ENCODE data around the gene IPO5. TPM values are rescaled to one million over a fixed set of nuclear protein-coding genes. Genes with fewer than 3 reads are reported as not detected.

The IPO5 gene
- total RNA-seq, 1 experiment from 2014 or later = 46.3 TPM

GRCh38 chr13:98022210-98022609, 68.7 kb downstream of the IPO5 start:
- no peak for DNase-seq
- Mint-ChIP-seq H3K9me3 (ENCODE audit: low read depth, unreplicated experiment) (no peaks in the 10 kb centered on the region), H3K4me1 (ENCODE audit: low read depth, unreplicated experiment) (no peaks in the 10 kb centered on the region), H3K27ac (ENCODE audit: unreplicated experiment) (no peak overlapping the region), H3K36me3 (ENCODE audit: insufficient read depth, unreplicated experiment) (no peaks in the 10 kb centered on the region), H3K4me3 (ENCODE audit: low read depth, unreplicated experiment) (no peak overlapping the region), H3K27me3 (ENCODE audit: unreplicated experiment) (no peaks in the 10 kb centered on the region)
- TF ChIP-seq CTCF (IDR thresholded peaks at IDR 0.05; ENCODE audit: unreplicated experiment) = no peak
- CTCF ChIA-PET = no interaction called here
- no TSS peak for BruUV-seq (replicated peaks)
- intact Hi-C loops (cut with micrococcal nuclease; ENCODE audit: unreplicated experiment) = no loop called here

- no peaks in the 10 kb centered on the region for H3K4me1 Mint-ChIP-seq (ENCODE audit: low read depth, unreplicated experiment)
- H3K27me3 Mint-ChIP-seq (ENCODE audit: unreplicated experiment) = no peaks in the 10 kb centered on the region
- no TSS peak for BruUV-seq (replicated peaks)
- CTCF ChIA-PET = interaction anchor here (0.6 kb wide), 1 partner anchor 121 kb away, joined by 3 read pairs; no protein-coding TSS in a partner anchor
- intact Hi-C loops (cut with micrococcal nuclease; ENCODE audit: unreplicated experiment) = no loop called here
- TF ChIP-seq CTCF (IDR thresholded peaks at IDR 0.05; ENCODE audit: unreplicated experiment) = no peak
- DNase-seq = no peak
- H3K9me3 Mint-ChIP-seq (ENCODE audit: low read depth, unreplicated experiment) = no peaks in the 10 kb centered on the region
- H3K4me3 Mint-ChIP-seq (ENCODE audit: low read depth, unreplicated experiment) = no peak overlapping the region
- no peak overlapping the region for H3K27ac Mint-ChIP-seq (ENCODE audit: unreplicated experiment)
- no peaks in the 10 kb centered on the region for H3K36me3 Mint-ChIP-seq (ENCODE audit: insufficient read depth, unreplicated experiment)
Measured at GRCh38 chr13:98025480-98026025, 72.1 kb downstream of the IPO5 start.

- H3K9me3 Mint-ChIP-seq (ENCODE audit: low read depth, unreplicated experiment) = no peaks in the 10 kb centered on the region
- CTCF ChIA-PET = no interaction called here
- no peaks in the 10 kb centered on the region for H3K27me3 Mint-ChIP-seq (ENCODE audit: unreplicated experiment)
- H3K36me3 Mint-ChIP-seq (ENCODE audit: insufficient read depth, unreplicated experiment) = no peaks in the 10 kb centered on the region
- intact Hi-C loops (cut with micrococcal nuclease; ENCODE audit: unreplicated experiment) = no loop called here
- H3K4me3 Mint-ChIP-seq (ENCODE audit: low read depth, unreplicated experiment) = no peak overlapping the region
- H3K4me1 Mint-ChIP-seq (ENCODE audit: low read depth, unreplicated experiment) = no peaks in the 10 kb centered on the region
- TF ChIP-seq CTCF (IDR thresholded peaks at IDR 0.05; ENCODE audit: unreplicated experiment) = no peak
- DNase-seq = no peak
- no TSS peak for BruUV-seq (replicated peaks)
- no peak overlapping the region for H3K27ac Mint-ChIP-seq (ENCODE audit: unreplicated experiment)
Measured at GRCh38 chr13:98026457-98026857, 73.0 kb downstream of the IPO5 start.

GRCh38 chr13:98032168-98032567, 78.7 kb downstream of the IPO5 start:
- H3K4me1 Mint-ChIP-seq (ENCODE audit: low read depth, unreplicated experiment) = no peaks in the 10 kb centered on the region
- no peak overlapping the region for H3K4me3 Mint-ChIP-seq (ENCODE audit: low read depth, unreplicated experiment)
- intact Hi-C loops (cut with micrococcal nuclease; ENCODE audit: unreplicated experiment) = loop anchor here (10.0 kb wide), 1 partner anchor 403 kb away; no protein-coding TSS in a partner anchor
- BruUV-seq (replicated peaks) = no TSS peak
- CTCF ChIA-PET = interaction anchor here (0.7 kb wide), 1 partner anchor 397 kb away, joined by 3 read pairs; no protein-coding TSS in a partner anchor
- no peaks in the 10 kb centered on the region for H3K27me3 Mint-ChIP-seq (ENCODE audit: unreplicated experiment)
- H3K9me3 Mint-ChIP-seq (ENCODE audit: low read depth, unreplicated experiment) = no peaks in the 10 kb centered on the region
- no peaks in the 10 kb centered on the region for H3K36me3 Mint-ChIP-seq (ENCODE audit: insufficient read depth, unreplicated experiment)
- DNase-seq = no peak
- no peak for TF ChIP-seq CTCF (IDR thresholded peaks at IDR 0.05; ENCODE audit: unreplicated experiment)
- no peak overlapping the region for H3K27ac Mint-ChIP-seq (ENCODE audit: unreplicated experiment)

Measured in Calu3 (cell line).